WTC11 (cell line): ENCODE results near the gene DGKH. TPM values are rescaled to one million over a fixed set of nuclear protein-coding genes. Genes with fewer than 3 reads are reported as not detected.

Experiments
- ATAC-seq: fragments of 200-7000 bp; cut with Tn5 transposase; 2 replicates; pipeline ENCODE4 v1.10.0; 2021; ENCODE audit warnings: mild to moderate bottlenecking, moderate library complexity
- CTCF ChIA-PET: fragments of 300-600 bp; sonication (Branson Sonifier 250); formaldehyde crosslinking; loops from one replicate; lab custom pipeline; 2021; ENCODE audit warnings: antibody characterized with exemption; lab: Charles Lee
- POLR2A ChIA-PET: fragments of 350-600 bp; sonication (Branson Sonifier 250); formaldehyde crosslinking; loops from one replicate; lab custom pipeline; 2021; ENCODE audit warnings: antibody characterized with exemption; lab: Charles Lee
- DNase-seq: peaks from one replicate; pipeline ENCODE4 v3.0.0; 2021; ENCODE audit warnings: low spot score
- H3K27ac Mint-ChIP-seq: 2 replicates; pipeline ENCODE4 v1.8.0; 2021; ENCODE audit warnings: mixed read lengths
- H3K27me3 Mint-ChIP-seq: 2 replicates; pipeline ENCODE4 v1.8.0; 2021; ENCODE audit warnings: low read depth, mild to moderate bottlenecking, moderate library complexity, mixed read lengths
- H3K36me3 Mint-ChIP-seq: 2 replicates; pipeline ENCODE4 v1.8.0; 2021; ENCODE audit warnings: mixed read lengths
- H3K4me1 Mint-ChIP-seq: 2 replicates; pipeline ENCODE4 v1.8.0; 2022; ENCODE audit warnings: mixed read lengths
- H3K4me3 Mint-ChIP-seq: 2 replicates; pipeline ENCODE4 v1.8.0; 2021; ENCODE audit warnings: mild to moderate bottlenecking, moderate library complexity, mixed read lengths
- H3K9me3 Mint-ChIP-seq: 2 replicates; pipeline ENCODE4 v1.8.0; 2021; ENCODE audit warnings: mixed read lengths
- AR ChIP-seq: fragments of 250-450 bp; sonication (Bioruptor Pico); IDR thresholded peaks from 2 replicates; pipeline ENCODE4 v1.9.0; 2021; ENCODE audit warnings: mild to moderate bottlenecking
- ARID4B ChIP-seq: sonication (generic); formaldehyde crosslinking; IDR thresholded peaks from 2 replicates; pipeline ENCODE4 v1.8.0; 2023; ENCODE audit warnings: missing genetic modification reagents, mild to moderate bottlenecking, borderline replicate concordance
- ATF1 ChIP-seq: sonication (generic); formaldehyde crosslinking; IDR thresholded peaks from 2 replicates; pipeline ENCODE4 v1.8.1; 2023; ENCODE audit warnings: mild to moderate bottlenecking, moderate library complexity, missing genetic modification reagents
- ATF6 ChIP-seq: sonication (generic); formaldehyde crosslinking; IDR thresholded peaks from 2 replicates; pipeline ENCODE4 v1.8.1; 2023; ENCODE audit warnings: mild to moderate bottlenecking, missing genetic modification reagents
- ESRRA ChIP-seq: sonication (generic); formaldehyde crosslinking; IDR thresholded peaks from 2 replicates; pipeline ENCODE4 v1.8.1; 2022; ENCODE audit warnings: mild to moderate bottlenecking, missing genetic modification reagents, borderline replicate concordance
- FOXK1 ChIP-seq: sonication (generic); formaldehyde crosslinking; IDR thresholded peaks from 2 replicates; pipeline ENCODE4 v1.8.0; 2022; ENCODE audit warnings: mild to moderate bottlenecking, moderate library complexity, missing genetic modification reagents
- HMGA2 ChIP-seq: fragments of 250-450 bp; sonication (Bioruptor Pico); IDR thresholded peaks from 2 replicates; pipeline ENCODE4 v1.4.0; 2021; ENCODE audit warnings: mild to moderate bottlenecking, moderate library complexity
- NFE2L1 ChIP-seq: sonication (generic); formaldehyde crosslinking; IDR thresholded peaks from 2 replicates; pipeline ENCODE4 v1.8.1; 2023; ENCODE audit warnings: missing genetic modification reagents
- NR3C1 ChIP-seq: sonication (generic); formaldehyde crosslinking; conservative IDR thresholded peaks from 2 replicates; pipeline ENCODE4 v1.8.1; 2023; ENCODE audit warnings: low read depth, mild to moderate bottlenecking, missing genetic modification reagents
- OVOL2 ChIP-seq: fragments of 250-450 bp; sonication (Bioruptor Pico); IDR thresholded peaks from 2 replicates; pipeline ENCODE4 v1.9.0; 2021; ENCODE audit warnings: mild to moderate bottlenecking, borderline replicate concordance
- SMAD3 ChIP-seq: sonication (generic); formaldehyde crosslinking; IDR thresholded peaks from 2 replicates; pipeline ENCODE4 v1.8.0; 2022; ENCODE audit warnings: missing genetic modification reagents, mild to moderate bottlenecking, borderline replicate concordance
- TCF7 ChIP-seq: sonication (generic); formaldehyde crosslinking; IDR thresholded peaks from 2 replicates; pipeline ENCODE4 v1.8.0; 2022; ENCODE audit warnings: mild to moderate bottlenecking, low read depth, missing genetic modification reagents, moderate library complexity
- ZNF121 ChIP-seq: sonication (generic); formaldehyde crosslinking; IDR thresholded peaks from 2 replicates; pipeline ENCODE4 v1.8.0; 2023; ENCODE audit warnings: missing genetic modification reagents
- ZNF281 ChIP-seq: sonication (generic); formaldehyde crosslinking; IDR thresholded peaks from 2 replicates; pipeline ENCODE4 v1.8.0; 2023; ENCODE audit warnings: mild to moderate bottlenecking, missing genetic modification reagents
- ZNF416 ChIP-seq: fragments of 250-450 bp; sonication (Bioruptor Pico); IDR thresholded peaks from 2 replicates; pipeline ENCODE4 v1.9.0; 2021; ENCODE audit warnings: mild to moderate bottlenecking, inconsistent platforms
- total RNA-seq: library from RNA; stranded (reverse); gene quantifications from 3 replicates; pipeline ENCODE4 v1.2.3, GENCODE V29; 2021
- TF ChIP-seq, protein P1 (sequence below): sonication (generic); formaldehyde crosslinking; IDR thresholded peaks from 2 replicates; pipeline ENCODE4 v1.8.1; 2023; ENCODE audit warnings: mild to moderate bottlenecking, moderate library complexity, missing genetic modification reagents

The DGKH gene
- total RNA-seq, 1 experiment from 2014 or later = 7.6 TPM

DNA sequence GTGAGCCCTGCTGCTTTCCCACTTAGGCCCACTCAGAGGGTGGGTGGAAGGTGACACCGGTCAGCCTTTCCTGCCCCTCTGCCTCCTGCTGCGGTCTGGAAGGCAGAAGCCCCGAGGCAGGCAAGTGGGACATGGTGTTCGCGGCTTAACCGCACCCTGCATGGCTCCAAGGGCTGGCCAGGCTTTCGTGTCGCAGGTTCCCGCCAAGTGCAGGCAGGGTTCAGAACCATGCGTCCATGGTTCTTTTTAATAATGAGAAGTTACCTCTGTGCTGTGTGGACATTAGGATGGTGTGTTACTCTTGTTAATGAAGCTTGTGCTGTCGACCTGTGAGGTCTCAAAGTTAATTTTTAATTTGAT is 986 bp downstream of the DGKH start (continued):
- TF ChIP-seq ARID4B = no peak

DNA sequence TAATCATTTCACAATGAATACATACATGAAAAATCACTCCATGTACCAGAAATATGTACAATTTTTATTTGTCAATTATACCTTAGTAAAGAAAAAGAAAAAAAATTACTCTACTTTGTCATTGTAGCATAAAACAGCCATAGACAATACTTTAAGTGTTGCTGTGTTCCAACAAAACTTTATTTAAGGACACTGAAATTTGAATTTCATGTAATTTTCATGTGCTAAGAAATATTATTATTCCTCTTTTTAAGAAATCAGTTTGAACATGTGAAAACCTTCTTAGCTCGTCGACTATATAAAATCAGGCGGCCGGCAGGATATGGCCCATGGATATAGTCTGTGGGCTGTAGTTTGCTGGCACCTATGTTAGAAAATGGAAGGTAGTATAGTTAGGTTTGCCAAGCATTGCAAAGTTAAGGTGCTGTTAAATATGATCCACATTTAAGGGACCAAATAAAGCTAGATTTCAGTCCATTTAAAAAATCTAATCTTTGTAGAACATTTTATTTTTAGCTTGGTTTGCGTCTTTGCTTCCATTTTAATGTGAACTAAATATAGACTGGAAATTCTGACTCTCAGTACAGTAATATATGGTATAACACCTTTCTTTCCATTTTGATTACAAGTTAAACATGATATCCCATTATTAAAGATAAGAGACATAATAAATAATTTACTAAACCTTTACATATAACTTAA is 6.5 kb downstream of the DGKH start:
- H3K9me3 Mint-ChIP-seq = peaks cover 7% of the 10 kb centered on the region
- TF ChIP-seq NFE2L1 (CRISPR knock-in tag) = no peak
- TF ChIP-seq, protein P1, sequence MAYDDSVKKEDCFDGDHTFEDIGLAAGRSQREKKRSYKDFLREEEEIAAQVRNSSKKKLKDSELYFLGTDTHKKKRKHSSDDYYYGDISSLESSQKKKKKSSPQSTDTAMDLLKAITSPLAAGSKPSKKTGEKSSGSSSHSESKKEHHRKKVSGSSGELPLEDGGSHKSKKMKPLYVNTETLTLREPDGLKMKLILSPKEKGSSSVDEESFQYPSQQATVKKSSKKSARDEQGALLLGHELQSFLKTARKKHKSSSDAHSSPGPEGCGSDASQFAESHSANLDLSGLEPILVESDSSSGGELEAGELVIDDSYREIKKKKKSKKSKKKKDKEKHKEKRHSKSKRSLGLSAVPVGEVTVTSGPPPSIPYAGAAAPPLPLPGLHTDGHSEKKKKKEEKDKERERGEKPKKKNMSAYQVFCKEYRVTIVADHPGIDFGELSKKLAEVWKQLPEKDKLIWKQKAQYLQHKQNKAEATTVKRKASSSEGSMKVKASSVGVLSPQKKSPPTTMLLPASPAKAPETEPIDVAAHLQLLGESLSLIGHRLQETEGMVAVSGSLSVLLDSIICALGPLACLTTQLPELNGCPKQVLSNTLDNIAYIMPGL (CRISPR knock-in tag) = no peak
- no peak for TF ChIP-seq ZNF416 (CRISPR knock-in tag)
- no peak for TF ChIP-seq SMAD3 (CRISPR knock-in tag)
- TF ChIP-seq ZNF121 (CRISPR knock-in tag) = no peak
- no peak for TF ChIP-seq AR (CRISPR knock-in tag)
- TF ChIP-seq FOXK1 (CRISPR knock-in tag) = no peak
- TF ChIP-seq ATF1 (CRISPR knock-in tag) = no peak
- no peak for TF ChIP-seq TCF7 (CRISPR knock-in tag)
- TF ChIP-seq ZNF281 = no peak
- no peak for TF ChIP-seq ESRRA
- no peak for TF ChIP-seq HMGA2
- TF ChIP-seq ATF6 (CRISPR knock-in tag) = no peak
- no peak for TF ChIP-seq OVOL2
- no peak for TF ChIP-seq NR3C1 (CRISPR knock-in tag)

More for the DNA sequence above, 6.5 kb downstream of the DGKH start:
- H3K27me3 Mint-ChIP-seq = no peaks in the 10 kb centered on the region
- ATAC-seq = no peak
- DNase-seq = no peak
- no peak overlapping the region for H3K4me3 Mint-ChIP-seq
- ChIA-PET POLR2A (no interaction called here), CTCF (no interaction called here)
- no peaks in the 10 kb centered on the region for H3K4me1 Mint-ChIP-seq
- H3K36me3 Mint-ChIP-seq = peaks cover 7% of the 10 kb centered on the region
- no peak overlapping the region for H3K27ac Mint-ChIP-seq
